SK-N-SH treated with all-trans-retinoic acid at 6 μM for 48 hours (cell line): Measurements from ENCODE around the gene HLCS.

Source experiments
- ARNTL ChIP-seq: fragments of 450-650 bp; formaldehyde crosslinking; IDR thresholded peaks from 2 replicates; pipeline ENCODE4 v1.5.0; 2020; ENCODE audit warnings: low read depth, mild to moderate bottlenecking, moderate library complexity, borderline replicate concordance
- BACH2 ChIP-seq: fragments of 250-450 bp; sonication (Bioruptor Pico); IDR thresholded peaks from 2 replicates; pipeline ENCODE4 v1.9.0; 2021; ENCODE audit warnings: mild to moderate bottlenecking, borderline replicate concordance
- CSRNP3 ChIP-seq: fragments of 250-450 bp; sonication (Bioruptor Pico); IDR thresholded peaks from 2 replicates; pipeline ENCODE4 v1.5.1; 2021; ENCODE audit warnings: mild to moderate bottlenecking, moderate library complexity
- ESRRG ChIP-seq: fragments of 250-450 bp; sonication (Bioruptor Pico); IDR thresholded peaks from 2 replicates; pipeline ENCODE4 v1.6.1; 2021; ENCODE audit warnings: mild to moderate bottlenecking
- GLIS3 ChIP-seq: fragments of 250-450 bp; sonication (Bioruptor Pico); IDR thresholded peaks from 2 replicates; pipeline ENCODE4 v1.5.0; 2020; ENCODE audit warnings: mild to moderate bottlenecking, moderate library complexity
- ISL1 ChIP-seq: fragments of 250-450 bp; sonication (Bioruptor Pico); IDR thresholded peaks from 2 replicates; pipeline ENCODE4 v2.1.2; 2022; ENCODE audit warnings: mild to moderate bottlenecking, moderate library complexity
- OSR1 ChIP-seq: fragments of 250-450 bp; sonication (Bioruptor Pico); IDR thresholded peaks from 2 replicates; pipeline ENCODE4 v1.8.0; 2022; ENCODE audit warnings: moderate library complexity, mild to moderate bottlenecking, inconsistent platforms
- TCF4 ChIP-seq: fragments of 250-450 bp; sonication (Bioruptor Pico); IDR thresholded peaks from 2 replicates; pipeline ENCODE4 v1.8.0; 2021; ENCODE audit warnings: mild to moderate bottlenecking, moderate library complexity, borderline replicate concordance
- ZC3H10 ChIP-seq: fragments of 250-450 bp; sonication (Bioruptor Pico); IDR thresholded peaks from 2 replicates; pipeline ENCODE4 v1.5.1; 2021; ENCODE audit warnings: mild to moderate bottlenecking, moderate library complexity
- ZFP3 ChIP-seq: fragments of 250-450 bp; sonication (Bioruptor Pico); IDR thresholded peaks from 2 replicates; pipeline ENCODE4 v1.5.0; 2020; ENCODE audit warnings: mild to moderate bottlenecking, moderate library complexity
- ZFP30 ChIP-seq: fragments of 450-650 bp; formaldehyde crosslinking; IDR thresholded peaks from 2 replicates; pipeline ENCODE4 v1.5.0; 2022; ENCODE audit warnings: mild to moderate bottlenecking, moderate library complexity
- ZNF70 ChIP-seq: fragments of 450-650 bp; formaldehyde crosslinking; IDR thresholded peaks from 2 replicates; pipeline ENCODE4 v1.5.0; 2020; ENCODE audit warnings: mild to moderate bottlenecking, moderate library complexity
- ZNF8 ChIP-seq: fragments of 450-650 bp; formaldehyde crosslinking; IDR thresholded peaks from 2 replicates; pipeline ENCODE4 v1.5.0; 2020; ENCODE audit warnings: mild to moderate bottlenecking, moderate library complexity
- TF ChIP-seq, protein P1 (sequence below): fragments of 250-450 bp; sonication (Bioruptor Pico); IDR thresholded peaks from 2 replicates; pipeline ENCODE4 v1.8.0; 2020; ENCODE audit warnings: mild to moderate bottlenecking, moderate library complexity, borderline replicate concordance

DNA sequence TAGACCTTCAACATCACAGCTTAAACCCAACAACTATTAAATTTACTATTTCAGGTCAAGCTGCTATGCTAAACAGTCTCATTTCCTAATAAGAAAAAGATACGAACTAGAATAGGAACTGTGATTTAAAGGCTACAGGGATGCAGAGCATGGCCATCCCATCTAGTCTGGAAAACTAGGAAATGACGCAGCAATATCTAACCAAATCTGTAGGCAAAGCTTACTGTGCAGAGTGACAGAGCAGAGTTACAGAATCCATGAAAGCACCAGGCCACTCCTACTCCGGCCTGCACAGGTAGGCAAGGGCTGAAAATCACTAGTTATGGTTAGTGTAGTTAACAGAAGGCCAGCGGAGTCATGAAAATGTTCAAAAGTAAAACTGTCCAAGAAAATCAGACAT is 2.1 kb downstream of the HLCS start:
- TF ChIP-seq ZFP30 (CRISPR knock-in tag) = no peak
- no peak for TF ChIP-seq CSRNP3 (CRISPR knock-in tag)
- TF ChIP-seq ZC3H10 (CRISPR knock-in tag) = no peak
- no peak for TF ChIP-seq GLIS3 (CRISPR knock-in tag)
- TF ChIP-seq ISL1 = no peak
- TF ChIP-seq, protein P1, sequence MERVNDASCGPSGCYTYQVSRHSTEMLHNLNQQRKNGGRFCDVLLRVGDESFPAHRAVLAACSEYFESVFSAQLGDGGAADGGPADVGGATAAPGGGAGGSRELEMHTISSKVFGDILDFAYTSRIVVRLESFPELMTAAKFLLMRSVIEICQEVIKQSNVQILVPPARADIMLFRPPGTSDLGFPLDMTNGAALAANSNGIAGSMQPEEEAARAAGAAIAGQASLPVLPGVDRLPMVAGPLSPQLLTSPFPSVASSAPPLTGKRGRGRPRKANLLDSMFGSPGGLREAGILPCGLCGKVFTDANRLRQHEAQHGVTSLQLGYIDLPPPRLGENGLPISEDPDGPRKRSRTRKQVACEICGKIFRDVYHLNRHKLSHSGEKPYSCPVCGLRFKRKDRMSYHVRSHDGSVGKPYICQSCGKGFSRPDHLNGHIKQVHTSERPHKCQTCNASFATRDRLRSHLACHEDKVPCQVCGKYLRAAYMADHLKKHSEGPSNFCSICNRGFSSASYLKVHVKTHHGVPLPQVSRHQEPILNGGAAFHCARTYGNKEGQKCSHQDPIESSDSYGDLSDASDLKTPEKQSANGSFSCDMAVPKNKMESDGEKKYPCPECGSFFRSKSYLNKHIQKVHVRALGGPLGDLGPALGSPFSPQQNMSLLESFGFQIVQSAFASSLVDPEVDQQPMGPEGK (CRISPR knock-in tag) = no peak
- no peak for TF ChIP-seq ZNF8 (CRISPR knock-in tag)
- no peak for TF ChIP-seq ZFP3 (CRISPR knock-in tag)
- no peak for TF ChIP-seq ZNF70 (CRISPR knock-in tag)
- TF ChIP-seq OSR1 (CRISPR knock-in tag) = no peak
- no peak for TF ChIP-seq BACH2 (CRISPR knock-in tag)
- TF ChIP-seq ARNTL (CRISPR knock-in tag) = no peak
- no peak for TF ChIP-seq ESRRG (CRISPR knock-in tag)
- TF ChIP-seq TCF4 (CRISPR knock-in tag) = no peak
